Measurements from ENCODE around the gene HSD11B2.

Gene HSD11B2

DNA sequence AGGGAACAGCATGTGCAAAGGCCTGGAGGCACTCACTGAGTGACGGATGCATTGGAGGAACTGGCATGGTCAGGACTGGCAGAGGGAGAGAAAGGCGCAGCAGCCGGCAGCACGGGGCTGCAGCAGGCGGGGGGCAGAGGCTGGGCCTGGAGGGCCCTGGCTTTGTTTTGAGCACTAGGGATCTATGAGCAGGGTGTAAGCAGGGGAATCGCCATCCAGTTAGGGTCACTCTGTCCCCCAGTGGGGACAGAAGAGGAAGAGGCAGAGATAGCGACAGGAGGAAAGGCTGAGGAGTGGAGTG, 14.2 kb downstream of the HSD11B2 start:
- no peak for DNase-seq (ENCODE audit: low read depth, low spot score)
- Histone ChIP-seq H3K36me3 (ENCODE audit: control insufficient read depth, insufficient read depth, low read length) (peaks cover 2% of the 10 kb centered on the region; the same call in 1 of the 2 replicates), H3K4me1 (ENCODE audit: control insufficient read depth, insufficient read depth, low read length) (0 out of 2 replicates have a peak, but pooled peaks cover 1% of the 10 kb centered on the region), H3K9me3 (ENCODE audit: control insufficient read depth, insufficient read depth, low read length) (no peaks in the 10 kb centered on the region), H3K27ac (ENCODE audit: low read length) (no peak overlapping the region), H3K27me3 (ENCODE audit: control insufficient read depth, insufficient read depth, low read length) (no peaks in the 10 kb centered on the region), H3K4me3 (ENCODE audit: low read length) (no peak overlapping the region)
- WGBS (ENCODE audit: insufficient coverage, insufficient read length), result no CpG with 5 or more reads among the region's 7 CpGs

DNA sequence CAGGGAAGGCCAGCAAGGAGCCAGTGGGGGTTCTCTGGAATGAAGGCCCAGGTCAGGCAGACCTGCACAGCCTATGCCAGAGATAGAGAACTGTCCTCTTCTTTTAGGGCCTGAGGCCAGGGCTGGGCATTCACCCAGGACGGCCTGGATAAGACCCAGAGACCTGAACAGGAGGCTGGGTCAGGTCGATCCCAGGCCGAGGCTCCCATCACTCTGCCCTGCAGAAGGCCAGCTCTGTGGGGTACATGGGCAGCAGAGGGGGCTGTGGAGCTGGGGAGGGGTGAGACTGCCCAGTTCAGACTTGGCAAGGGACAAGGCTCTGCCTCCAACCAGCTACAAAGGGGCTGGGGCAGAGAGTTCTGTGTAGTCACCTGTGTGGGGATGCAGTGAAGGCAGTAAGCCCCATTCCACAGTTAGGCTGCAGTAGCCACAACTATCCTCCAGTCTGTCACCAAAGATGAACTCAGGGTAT, 14.6 kb downstream of the HSD11B2 start:
- no CpG with 5 or more reads among the region's 3 CpGs for WGBS (ENCODE audit: insufficient coverage, insufficient read length)
- H3K4me3 ChIP-seq (ENCODE audit: low read length), result no peak overlapping the region
- H3K4me1 ChIP-seq (ENCODE audit: control insufficient read depth, insufficient read depth, low read length), result 0 out of 2 replicates have a peak, but pooled peaks cover 1% of the 10 kb centered on the region
- no peaks in the 10 kb centered on the region for H3K27me3 ChIP-seq (ENCODE audit: control insufficient read depth, insufficient read depth, low read length)
- no peak for DNase-seq (ENCODE audit: low read depth, low spot score)
- peaks cover 2% of the 10 kb centered on the region; the same call in 1 of the 2 replicates for H3K36me3 ChIP-seq (ENCODE audit: control insufficient read depth, insufficient read depth, low read length)
- no peak overlapping the region for H3K27ac ChIP-seq (ENCODE audit: low read length)
- no peaks in the 10 kb centered on the region for H3K9me3 ChIP-seq (ENCODE audit: control insufficient read depth, insufficient read depth, low read length)

DNA sequence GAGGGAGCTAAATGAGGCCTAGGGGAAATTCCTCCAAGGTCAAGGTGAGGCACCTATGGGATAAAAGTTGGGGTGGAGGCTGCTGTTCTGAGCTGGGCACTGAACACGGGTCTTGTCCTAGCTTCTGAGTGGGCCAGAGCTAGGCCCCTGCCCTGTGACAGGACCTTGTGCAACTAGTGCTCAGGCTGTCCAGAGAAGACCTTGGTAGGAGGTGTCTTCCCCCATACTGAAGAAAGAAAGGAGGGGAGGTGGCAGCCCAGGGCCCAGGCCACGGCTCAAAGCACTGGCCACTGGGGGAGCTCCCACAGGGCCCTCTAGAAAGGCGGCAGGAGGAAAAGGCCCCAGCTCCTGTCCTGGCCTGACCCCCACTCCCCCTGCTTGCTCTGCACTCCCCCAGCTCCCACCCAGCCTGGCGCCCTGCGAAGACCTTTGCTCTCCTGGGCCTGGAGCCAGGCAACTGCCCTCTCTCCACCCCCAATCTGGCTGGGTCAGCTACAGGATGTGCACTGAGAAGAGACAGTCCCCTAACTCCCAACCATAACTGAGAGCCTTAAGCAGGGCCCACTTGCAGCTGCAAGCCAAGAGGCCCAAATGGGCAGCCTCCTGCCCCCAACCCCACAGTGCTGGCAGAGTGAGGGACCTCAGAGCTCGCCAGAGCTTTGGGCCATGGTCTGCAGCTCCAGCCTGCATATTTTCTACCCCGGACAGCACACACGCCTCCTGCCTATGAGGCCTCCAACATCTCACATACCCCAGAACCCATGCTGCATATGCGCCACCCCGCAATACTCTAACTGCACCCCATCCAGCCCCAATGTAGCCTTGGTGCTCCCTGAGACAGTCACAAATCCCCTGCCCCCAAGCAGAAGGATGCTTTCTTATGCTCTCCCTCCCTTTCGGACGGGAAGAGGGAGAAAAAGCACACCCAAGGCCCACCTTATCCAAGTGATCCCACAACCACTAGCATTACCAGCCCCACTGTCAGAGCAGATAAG, 15.3 kb downstream of the HSD11B2 start:
- DNase-seq (ENCODE audit: low read depth, low spot score), result no peak

DNA sequence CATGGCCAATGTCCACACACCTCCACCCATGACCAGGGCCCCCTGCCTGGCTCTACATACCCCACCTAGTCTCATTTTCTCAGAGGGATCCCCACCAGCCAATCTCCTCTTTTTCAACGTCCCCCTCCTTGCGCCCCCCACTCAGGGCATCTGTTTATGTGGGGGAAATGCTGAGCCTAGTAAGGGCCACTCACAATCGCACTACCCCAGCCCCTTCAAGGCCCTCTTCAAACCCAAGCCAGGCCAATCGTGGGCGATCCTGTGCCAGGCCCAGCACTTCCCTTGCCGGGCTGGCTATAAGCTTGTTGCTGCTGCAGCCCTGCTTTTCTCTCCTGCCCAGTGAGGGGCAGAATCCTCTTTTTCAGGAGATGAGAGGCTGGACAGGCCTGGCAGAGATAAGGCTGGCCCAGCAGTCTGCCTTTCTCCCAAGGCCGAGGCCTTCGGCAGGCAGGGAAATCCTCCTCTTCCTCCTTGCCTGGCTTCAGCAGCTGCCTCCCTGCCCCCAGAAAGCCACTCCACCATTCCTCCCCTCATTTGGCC, 16.1 kb downstream of the HSD11B2 start:
- no CpG with 5 or more reads among the region's 8 CpGs for WGBS (ENCODE audit: insufficient coverage, insufficient read length)
- H3K9me3 ChIP-seq (ENCODE audit: control insufficient read depth, insufficient read depth, low read length), result no peaks in the 10 kb centered on the region
- peaks cover 4% of the 10 kb centered on the region; the same call in 1 of the 2 replicates for H3K36me3 ChIP-seq (ENCODE audit: control insufficient read depth, insufficient read depth, low read length)
- no peak for DNase-seq (ENCODE audit: low read depth, low spot score)
- no peaks in the 10 kb centered on the region for H3K27me3 ChIP-seq (ENCODE audit: control insufficient read depth, insufficient read depth, low read length)
- H3K27ac ChIP-seq (ENCODE audit: low read length), result no peak overlapping the region
- no peak overlapping the region for H3K4me3 ChIP-seq (ENCODE audit: low read length)
- 0 out of 2 replicates have a peak, but pooled peaks cover 1% of the 10 kb centered on the region for H3K4me1 ChIP-seq (ENCODE audit: control insufficient read depth, insufficient read depth, low read length)

More for the DNA sequence above, 15.3 kb downstream of the HSD11B2 start:
- Histone ChIP-seq H3K4me1 (ENCODE audit: control insufficient read depth, insufficient read depth, low read length) (0 out of 2 replicates have a peak, but pooled peaks cover 1% of the 10 kb centered on the region), H3K9me3 (ENCODE audit: control insufficient read depth, insufficient read depth, low read length) (no peaks in the 10 kb centered on the region), H3K4me3 (ENCODE audit: low read length) (no peak overlapping the region), H3K27me3 (ENCODE audit: control insufficient read depth, insufficient read depth, low read length) (no peaks in the 10 kb centered on the region), H3K27ac (ENCODE audit: low read length) (no peak overlapping the region), H3K36me3 (ENCODE audit: control insufficient read depth, insufficient read depth, low read length) (peaks cover 2% of the 10 kb centered on the region; the same call in 1 of the 2 replicates)
- no CpG with 5 or more reads among the region's 12 CpGs for WGBS (ENCODE audit: insufficient coverage, insufficient read length)

DNA sequence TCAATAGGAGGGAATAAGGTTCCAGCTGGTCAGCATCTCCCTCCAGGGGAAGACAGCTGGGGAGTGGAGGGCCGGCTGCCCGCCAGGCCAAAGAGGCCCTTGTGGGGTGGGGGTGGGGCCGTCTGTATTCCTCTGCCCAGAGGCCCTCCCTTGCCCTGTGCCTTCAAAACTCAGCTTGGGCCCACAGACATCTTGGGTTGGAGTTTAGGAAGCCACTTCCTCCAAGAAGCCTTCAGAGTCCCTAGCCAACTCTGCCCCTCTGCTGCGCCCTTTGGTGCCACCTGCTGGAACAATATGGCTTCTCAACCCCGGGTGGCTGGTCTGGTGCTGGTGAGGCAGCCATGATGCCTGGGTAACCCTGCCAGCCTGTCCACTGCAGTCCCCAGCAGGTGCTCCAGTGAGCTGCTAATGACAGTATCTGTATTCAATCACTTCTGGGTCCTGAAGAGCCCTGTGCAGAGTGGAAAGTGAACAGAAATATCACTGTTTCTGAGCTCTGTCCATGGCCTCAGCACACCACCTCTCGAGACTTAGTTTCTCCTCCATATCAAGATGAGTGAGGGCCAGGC, 16.7 kb downstream of the HSD11B2 start:
- Histone ChIP-seq H3K27me3 (ENCODE audit: control insufficient read depth, insufficient read depth, low read length) (no peaks in the 10 kb centered on the region), H3K27ac (ENCODE audit: low read length) (no peak overlapping the region), H3K4me1 (ENCODE audit: control insufficient read depth, insufficient read depth, low read length) (0 out of 2 replicates have a peak, but pooled peaks cover 1% of the 10 kb centered on the region), H3K4me3 (ENCODE audit: low read length) (no peak overlapping the region), H3K36me3 (ENCODE audit: control insufficient read depth, insufficient read depth, low read length) (peaks cover 3% of the 10 kb centered on the region; the same call in 1 of the 2 replicates), H3K9me3 (ENCODE audit: control insufficient read depth, insufficient read depth, low read length) (no peaks in the 10 kb centered on the region)
- WGBS (ENCODE audit: insufficient coverage, insufficient read length), result no CpG with 5 or more reads among the region's 6 CpGs
- DNase-seq (ENCODE audit: low read depth, low spot score), result no peak

DNA sequence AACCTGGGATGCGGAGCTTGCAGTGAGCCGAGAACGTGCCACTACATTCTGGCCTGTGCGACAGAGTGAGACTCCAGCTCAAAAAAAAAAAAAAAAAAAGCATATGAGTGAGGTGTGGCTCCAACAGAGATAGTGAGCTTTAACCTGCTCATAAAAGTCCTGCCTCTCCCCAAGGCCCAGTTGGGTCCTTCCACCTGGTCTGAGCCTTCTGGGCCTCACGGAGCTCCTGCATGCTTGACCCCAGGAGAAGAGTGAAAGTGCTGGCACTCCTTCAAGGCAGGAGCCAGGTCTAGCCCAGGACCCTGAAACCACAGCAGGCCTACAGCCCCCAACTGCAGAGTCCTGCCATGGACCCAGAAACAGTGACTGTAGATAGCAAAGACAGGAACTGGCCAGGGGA, 17.7 kb downstream of the HSD11B2 start:
- Histone ChIP-seq H3K4me1 (ENCODE audit: control insufficient read depth, insufficient read depth, low read length) (0 out of 2 replicates have a peak, but pooled peaks cover 1% of the 10 kb centered on the region), H3K27me3 (ENCODE audit: control insufficient read depth, insufficient read depth, low read length) (no peaks in the 10 kb centered on the region), H3K4me3 (ENCODE audit: low read length) (no peak overlapping the region), H3K9me3 (ENCODE audit: control insufficient read depth, insufficient read depth, low read length) (no peaks in the 10 kb centered on the region), H3K27ac (ENCODE audit: low read length) (no peak overlapping the region), H3K36me3 (ENCODE audit: control insufficient read depth, insufficient read depth, low read length) (0 out of 2 replicates have a peak, but pooled peaks cover 2% of the 10 kb centered on the region)
- WGBS (ENCODE audit: insufficient coverage, insufficient read length), result no CpG with 5 or more reads among the region's 5 CpGs
- no peak for DNase-seq (ENCODE audit: low read depth, low spot score)

DNA sequence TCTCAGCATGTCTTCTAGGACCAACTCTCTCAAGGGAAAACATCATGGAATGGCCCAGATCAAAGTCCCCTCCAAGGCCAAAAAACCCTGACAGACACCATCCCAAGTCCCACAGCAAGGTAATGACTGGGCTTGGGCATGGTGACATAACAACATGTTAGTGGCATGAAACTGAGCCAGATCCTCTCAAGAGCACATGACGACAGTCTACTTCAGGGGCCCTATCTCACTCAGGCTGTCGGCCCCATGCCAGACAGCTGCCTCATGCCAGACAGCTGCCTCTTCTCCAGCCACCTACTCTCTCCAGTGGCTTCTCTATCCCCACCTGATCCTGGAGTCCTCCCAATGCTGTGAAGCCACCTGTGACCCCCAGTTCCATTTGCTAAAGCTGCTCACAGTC, 18.4 kb downstream of the HSD11B2 start:
- Histone ChIP-seq H3K4me1 (ENCODE audit: control insufficient read depth, insufficient read depth, low read length) (no peaks in the 10 kb centered on the region), H3K9me3 (ENCODE audit: control insufficient read depth, insufficient read depth, low read length) (no peaks in the 10 kb centered on the region), H3K27ac (ENCODE audit: low read length) (no peak overlapping the region), H3K27me3 (ENCODE audit: control insufficient read depth, insufficient read depth, low read length) (no peaks in the 10 kb centered on the region), H3K4me3 (ENCODE audit: low read length) (no peak overlapping the region), H3K36me3 (ENCODE audit: control insufficient read depth, insufficient read depth, low read length) (0 out of 2 replicates have a peak, but pooled peaks cover 2% of the 10 kb centered on the region)
- no peak for DNase-seq (ENCODE audit: low read depth, low spot score)
- WGBS (ENCODE audit: insufficient coverage, insufficient read length), result no CpG with 5 or more reads among the region's 2 CpGs

DNA sequence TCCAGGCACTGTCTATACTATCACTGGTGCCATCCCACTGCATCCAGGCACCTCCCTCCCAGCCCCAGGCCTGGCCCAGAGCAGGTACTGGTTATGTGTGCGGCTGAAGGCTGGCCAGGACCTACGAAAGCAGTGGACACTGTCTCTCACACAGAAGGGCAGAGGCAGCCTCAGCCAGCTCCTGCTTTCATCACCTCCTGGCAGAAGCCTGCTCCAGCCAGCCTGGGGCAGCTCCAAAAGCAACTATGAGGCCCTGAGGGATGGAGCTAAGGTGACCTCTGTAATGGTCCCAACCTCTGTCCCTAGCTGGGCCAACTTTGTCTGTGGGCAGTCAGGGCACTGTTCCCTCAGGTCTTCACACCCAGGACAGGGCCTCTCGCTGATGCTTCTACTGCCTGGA, 18.8 kb downstream of the HSD11B2 start:
- no peaks in the 10 kb centered on the region for H3K4me1 ChIP-seq (ENCODE audit: control insufficient read depth, insufficient read depth, low read length)
- H3K9me3 ChIP-seq (ENCODE audit: control insufficient read depth, insufficient read depth, low read length), result no peaks in the 10 kb centered on the region
- WGBS (ENCODE audit: insufficient coverage, insufficient read length), result no CpG with 5 or more reads among the region's 3 CpGs
- 0 out of 2 replicates have a peak, but pooled peaks cover 2% of the 10 kb centered on the region for H3K36me3 ChIP-seq (ENCODE audit: control insufficient read depth, insufficient read depth, low read length)
- no peak for DNase-seq (ENCODE audit: low read depth, low spot score)
- H3K27me3 ChIP-seq (ENCODE audit: control insufficient read depth, insufficient read depth, low read length), result no peaks in the 10 kb centered on the region
- H3K4me3 ChIP-seq (ENCODE audit: low read length), result no peak overlapping the region
- no peak overlapping the region for H3K27ac ChIP-seq (ENCODE audit: low read length)

DNA sequence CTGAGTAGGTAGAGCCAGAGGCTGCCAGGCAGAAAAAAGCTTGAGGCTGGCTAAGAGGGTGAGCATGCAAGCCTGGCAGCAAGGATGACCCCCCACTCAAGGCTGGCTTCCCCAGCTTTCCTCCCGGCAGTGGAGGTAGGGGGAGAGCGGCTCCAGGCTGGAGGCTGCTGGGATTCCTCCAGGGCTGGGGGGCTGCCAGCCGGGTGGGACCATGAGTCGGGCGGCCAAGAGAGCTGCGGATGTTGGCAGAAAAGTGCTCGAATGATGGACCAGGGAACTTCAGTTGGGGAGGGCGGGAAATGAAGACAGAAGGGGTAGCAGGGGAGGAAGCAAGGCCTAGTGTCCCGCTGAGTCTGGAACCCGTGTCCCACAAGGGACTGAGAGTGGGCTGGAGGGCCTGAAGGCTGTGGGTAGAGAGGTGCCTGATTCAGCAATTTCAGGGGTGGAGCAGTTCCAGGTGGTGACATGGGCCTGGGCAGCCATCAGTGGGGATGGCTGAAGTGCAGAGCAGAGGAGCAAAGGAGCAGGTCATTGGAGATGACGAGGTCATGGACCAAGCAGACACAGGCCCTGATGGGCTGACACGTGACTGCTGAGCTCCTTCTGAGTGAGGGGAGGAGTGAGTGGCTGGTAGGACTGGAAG, 20.3 kb downstream of the HSD11B2 start:
- Histone ChIP-seq H3K27ac (ENCODE audit: low read length) (no peak overlapping the region), H3K9me3 (ENCODE audit: control insufficient read depth, insufficient read depth, low read length) (no peaks in the 10 kb centered on the region), H3K27me3 (ENCODE audit: control insufficient read depth, insufficient read depth, low read length) (no peaks in the 10 kb centered on the region), H3K4me3 (ENCODE audit: low read length) (no peak overlapping the region), H3K36me3 (ENCODE audit: control insufficient read depth, insufficient read depth, low read length) (0 out of 2 replicates have a peak, but pooled peaks cover 2% of the 10 kb centered on the region), H3K4me1 (ENCODE audit: control insufficient read depth, insufficient read depth, low read length) (no peaks in the 10 kb centered on the region)
- no CpG with 5 or more reads among the region's 12 CpGs for WGBS (ENCODE audit: insufficient coverage, insufficient read length)
- DNase-seq (ENCODE audit: low read depth, low spot score), result no peak
